Thyroid gland (tissue), 4 donors: ENCODE measurements around the gene PTPRN2. TPM values are rescaled to one million over a fixed set of nuclear protein-coding genes. Genes with fewer than 3 reads are reported as not detected.

ENCODE experiments used
- DNase-seq, 2 donors: peaks; one replicate each; pipeline ENCODE4 v3.0.0-alpha.2; 2019
- H3K27ac ChIP-seq, 3 donors: fragments of 200-600 bp; sonication (generic); 1 replicate in 2 of 3; 2 replicates in 1 of 3; pipeline ENCODE4 v1.5.1; 2016 to 2019; ENCODE audit warnings: mild to moderate bottlenecking in 1 of 3, moderate library complexity in 1 of 3
- H3K27me3 ChIP-seq: fragments of 200-600 bp; sonication (generic); one replicate; pipeline ENCODE4 v1.5.1; 2019
- H3K36me3 ChIP-seq, 2 donors: fragments of 200-600 bp; sonication (generic); one replicate each; pipeline ENCODE4 v1.5.1; 2016 to 2019
- H3K4me1 ChIP-seq, 2 donors: fragments of 200-600 bp; sonication (generic); one replicate each; pipeline ENCODE4 v1.5.1; 2017 to 2019
- H3K4me3 ChIP-seq, 3 donors: fragments of 200-600 bp; sonication (generic); replicated peaks in 1 of 3; 1 replicate in 2 of 3; 2 replicates in 1 of 3; pipeline ENCODE4 v1.5.1; 2016; ENCODE audit warnings: mild to moderate bottlenecking in 1 of 3
- H3K9me3 ChIP-seq: fragments of 200-600 bp; sonication (generic); one replicate; pipeline ENCODE4 v1.5.1; 2017
- CTCF ChIP-seq, 6 experiments: fragments of 200-600 bp in 3 of 6; fragments of 450-650 bp in 3 of 6; sonication (generic) in 3 of 6; IDR thresholded peaks; one replicate each; pipeline ENCODE4 v1.5.1; 2016 to 2019; ENCODE audit warnings: antibody characterized with exemption in 6 of 6, mild to moderate bottlenecking in 2 of 6, inconsistent platforms in 1 of 6, moderate library complexity in 1 of 6
- POLR2A ChIP-seq, 2 donors: fragments of 450-650 bp; IDR thresholded peaks; one replicate each; pipeline ENCODE4 v1.6.1; 2017; ENCODE audit warnings: antibody characterized with exemption in 2 of 2, mild to moderate bottlenecking in 2 of 2, moderate library complexity in 1 of 2
- WGBS, 2 donors: methylation state at CpG; one replicate each; pipeline ENCODE4 v1.1.5; 2017; 5-methylcytosine and 5-hydroxymethylcytosine counted together
- intact Hi-C: fragments of 100-400 bp; cut with DNase I; formaldehyde crosslinking; loops from one replicate; pipeline ENCODE4 v1.15.1; 2023
- total RNA-seq, 4 donors: library from RNA; depleted of rRNA; stranded (reverse); fragments of >200 nt; gene quantifications; one replicate each; pipeline ENCODE4 v1.2.3, GENCODE V29; 2016

The PTPRN2 gene
- total RNA-seq, 4 donors from 2014 or later, result 4.2 to 9.9 (median 7.7) TPM

- Histone ChIP-seq H3K4me3 (no peak overlapping the region), H3K9me3 (no peaks in the 10 kb centered on the region), H3K36me3 (no peaks in the 10 kb centered on the region), H3K4me1 (no peaks in the 10 kb centered on the region), H3K27ac (no peak overlapping the region), H3K27me3 (no peaks in the 10 kb centered on the region)
- TF ChIP-seq CTCF (IDR thresholded peaks at IDR 0.05) (no peak), POLR2A (IDR thresholded peaks at IDR 0.05) (no peak)
- no peak for DNase-seq
- 92% methylated on average over 12 of the region's 13 CpGs for WGBS, 2 donors
- intact Hi-C loops, result no loop called here
Observed at GRCh38 chr7:157828190-157828589, 759.4 kb downstream of the PTPRN2 start.

- TF ChIP-seq POLR2A (IDR thresholded peaks at IDR 0.05) (no peak), CTCF (IDR thresholded peaks at IDR 0.05) (no peak)
- no peaks in the 10 kb centered on the region for H3K4me1 ChIP-seq
- H3K36me3 ChIP-seq, result no peaks in the 10 kb centered on the region
- H3K4me3 ChIP-seq, result no peak overlapping the region
- intact Hi-C loops, result no loop called here
- H3K27ac ChIP-seq, result no peak overlapping the region
- no peaks in the 10 kb centered on the region for H3K9me3 ChIP-seq
- no peaks in the 10 kb centered on the region for H3K27me3 ChIP-seq
- WGBS, 2 donors, result 81 to 84% methylated on average over 10 of the region's 10 CpGs
- DNase-seq, result no peak
Observed at GRCh38 chr7:157827863-157828160, 759.8 kb downstream of the PTPRN2 start.

- H3K9me3 ChIP-seq, result no peaks in the 10 kb centered on the region
- H3K4me3 ChIP-seq, result no peak overlapping the region
- H3K36me3 ChIP-seq, result no peaks in the 10 kb centered on the region
- intact Hi-C loops, result no loop called here
- H3K27me3 ChIP-seq, result no peaks in the 10 kb centered on the region
- TF ChIP-seq POLR2A (IDR thresholded peaks at IDR 0.05) (no peak), CTCF (IDR thresholded peaks at IDR 0.05) (no peak)
- no peaks in the 10 kb centered on the region for H3K4me1 ChIP-seq
- no peak for DNase-seq
- 82 to 89% methylated on average over 15 to 23 of the region's 23 CpGs for WGBS, 2 donors
- no peak overlapping the region for H3K27ac ChIP-seq
Observed at GRCh38 chr7:157827045-157827862, 760.4 kb downstream of the PTPRN2 start.

- no peak overlapping the region for H3K27ac ChIP-seq
- H3K4me3 ChIP-seq, result no peak overlapping the region
- intact Hi-C loops, result no loop called here
- no peaks in the 10 kb centered on the region for H3K4me1 ChIP-seq
- 93 to 97% methylated on average over 17 of the region's 17 CpGs for WGBS, 2 donors
- TF ChIP-seq CTCF (IDR thresholded peaks at IDR 0.05), result no peak
- TF ChIP-seq POLR2A (IDR thresholded peaks at IDR 0.05), result no peak
- H3K36me3 ChIP-seq, result no peaks in the 10 kb centered on the region
- DNase-seq, result no peak
- no peaks in the 10 kb centered on the region for H3K9me3 ChIP-seq
- H3K27me3 ChIP-seq, result no peaks in the 10 kb centered on the region
Observed at GRCh38 chr7:157826566-157826965, 761.1 kb downstream of the PTPRN2 start.

GRCh38 chr7:157825325-157825724 lies 762.3 kb downstream of the PTPRN2 start:
- no peak overlapping the region for H3K27ac ChIP-seq
- no peak overlapping the region for H3K4me3 ChIP-seq
- intact Hi-C loops, result no loop called here
- H3K4me1 ChIP-seq, result no peaks in the 10 kb centered on the region
- no peaks in the 10 kb centered on the region for H3K9me3 ChIP-seq
- 65 to 72% methylated on average over 6 of the region's 6 CpGs for WGBS, 2 donors
- TF ChIP-seq CTCF (IDR thresholded peaks at IDR 0.05) (no peak), POLR2A (IDR thresholded peaks at IDR 0.05) (no peak)
- H3K36me3 ChIP-seq, result no peaks in the 10 kb centered on the region
- no peaks in the 10 kb centered on the region for H3K27me3 ChIP-seq
- no peak for DNase-seq
